GM08714 (cell line): Measurements from ENCODE around the gene DIP2A.

Experiments
- H3K4me3 ChIP-seq: fragments of 200-500 bp; sonication (Bioruptor generic); 2 replicates; pipeline ENCODE4 v1.5.1; 2014; ENCODE audit warnings: mild to moderate bottlenecking, low read length, inconsistent platforms
- ZNF274 ChIP-seq: IDR thresholded peaks from 2 replicates; pipeline ENCODE4 v1.6.1; 2012; ENCODE audit warnings: mild to moderate bottlenecking, low read depth, low read length

The DIP2A gene

DNA sequence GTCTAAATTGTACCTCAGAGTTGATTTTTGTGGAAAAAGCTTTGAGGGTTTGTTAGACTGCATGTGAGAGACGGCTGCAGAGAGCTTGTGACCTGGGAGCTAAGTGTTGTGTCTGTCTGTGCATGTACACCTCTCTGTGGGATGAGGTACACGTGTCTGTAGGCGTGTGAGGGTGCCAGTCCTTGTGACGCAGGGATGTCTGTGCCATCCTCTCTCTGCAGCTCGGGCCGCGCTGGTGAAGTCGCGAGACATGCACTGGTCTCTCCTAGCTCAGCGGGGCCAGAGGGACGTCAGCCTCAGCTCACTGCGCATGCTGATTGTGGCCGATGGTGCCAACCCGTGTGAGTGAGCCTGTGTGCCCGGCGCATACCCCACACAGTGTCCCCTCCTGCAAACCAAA, 79.6 kb downstream of the DIP2A start:
- TF ChIP-seq ZNF274: no peak
- H3K4me3 ChIP-seq: no peak overlapping the region

- H3K4me3 ChIP-seq: no peak overlapping the region
- no peak for TF ChIP-seq ZNF274
Observed at GRCh38 chr21:46538851-46539666, 80.4 kb downstream of the DIP2A start.

DNA sequence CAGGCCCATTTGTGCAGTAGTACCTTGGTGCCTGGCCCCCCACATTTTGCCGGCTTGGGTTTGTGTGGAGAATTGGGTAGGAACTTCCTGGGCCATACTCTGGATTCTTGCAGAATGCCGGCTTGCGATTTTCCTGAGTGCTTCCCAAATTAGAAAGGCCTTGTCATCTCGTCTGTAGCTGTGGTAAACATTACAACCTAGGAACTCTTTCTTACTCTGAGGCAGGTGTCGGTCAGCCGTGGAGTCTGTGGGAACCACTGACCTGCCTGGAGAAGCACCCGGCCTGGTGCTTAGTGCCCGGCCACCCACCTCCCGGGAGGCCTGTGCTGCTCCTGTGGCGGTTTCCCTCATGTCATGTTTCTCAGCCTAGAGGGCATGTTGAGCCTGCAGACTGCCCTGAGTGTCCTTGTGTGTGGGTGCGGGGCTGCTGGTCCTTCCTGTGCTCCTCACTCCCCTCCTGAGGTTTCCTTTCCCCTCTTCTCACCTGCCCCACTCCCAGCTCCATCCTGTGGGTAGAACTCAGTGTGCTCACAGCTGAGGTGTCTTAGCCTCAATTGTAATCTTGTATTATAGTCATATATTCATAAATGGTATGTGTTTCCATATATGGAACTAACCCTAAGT, 81.5 kb downstream of the DIP2A start:
- no peak for TF ChIP-seq ZNF274

DNA sequence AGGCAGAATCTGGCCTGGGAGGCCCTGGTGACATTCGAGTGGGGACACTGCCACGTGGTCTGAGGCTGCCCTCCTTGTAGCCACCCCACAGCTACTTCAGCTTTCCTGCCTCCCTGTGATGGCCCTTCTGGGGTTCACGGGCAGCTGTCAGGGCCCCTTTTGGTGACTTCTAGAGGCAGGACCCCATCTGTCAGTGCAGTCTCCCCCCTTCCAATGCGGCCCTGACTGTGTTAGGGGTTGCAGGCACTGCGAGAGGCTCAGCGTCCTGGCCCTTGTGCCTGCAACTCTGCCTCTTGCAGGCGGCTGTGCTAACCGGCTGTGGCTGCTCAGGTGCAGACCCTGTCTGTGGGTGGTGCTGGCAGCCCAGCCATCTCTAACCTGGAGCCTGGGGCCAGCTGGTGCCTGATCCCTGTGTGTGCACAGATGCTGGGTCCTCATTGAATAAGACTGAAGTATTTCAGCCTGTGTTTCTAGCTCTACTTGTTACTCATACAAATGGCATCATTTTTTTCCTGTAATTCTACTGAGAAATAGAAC, 84.0 kb downstream of the DIP2A start:
- TF ChIP-seq ZNF274: no peak

More for the DNA sequence above, 81.5 kb downstream of the DIP2A start:
- H3K4me3 ChIP-seq: no peak overlapping the region

GRCh38 chr21:46543306-46543705, 84.6 kb downstream of the DIP2A start:
- H3K4me3 ChIP-seq: no peak overlapping the region
- no peak for TF ChIP-seq ZNF274

More for the DNA sequence above, 84.0 kb downstream of the DIP2A start:
- H3K4me3 ChIP-seq: no peak overlapping the region

DNA sequence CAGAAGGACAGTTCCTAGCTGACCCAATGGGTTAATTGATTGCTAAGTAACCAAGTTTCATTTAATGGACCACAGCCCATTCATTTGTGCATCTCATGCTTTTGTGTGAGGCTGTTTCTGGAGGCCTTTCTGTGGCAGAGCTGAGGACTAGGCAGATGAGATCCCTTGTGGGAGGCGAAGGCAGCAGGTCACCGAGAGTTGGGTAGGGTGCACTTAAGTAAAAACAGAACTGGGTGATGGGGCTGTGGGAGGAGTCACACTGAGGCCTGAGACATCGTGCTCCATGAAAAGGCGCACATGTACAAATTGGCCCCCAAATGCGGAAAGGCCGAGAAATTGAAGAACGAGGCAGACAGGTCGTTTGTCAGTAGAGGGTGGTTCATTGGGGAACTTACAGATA, 85.3 kb downstream of the DIP2A start:
- TF ChIP-seq ZNF274: no peak
- no peak overlapping the region for H3K4me3 ChIP-seq

DNA sequence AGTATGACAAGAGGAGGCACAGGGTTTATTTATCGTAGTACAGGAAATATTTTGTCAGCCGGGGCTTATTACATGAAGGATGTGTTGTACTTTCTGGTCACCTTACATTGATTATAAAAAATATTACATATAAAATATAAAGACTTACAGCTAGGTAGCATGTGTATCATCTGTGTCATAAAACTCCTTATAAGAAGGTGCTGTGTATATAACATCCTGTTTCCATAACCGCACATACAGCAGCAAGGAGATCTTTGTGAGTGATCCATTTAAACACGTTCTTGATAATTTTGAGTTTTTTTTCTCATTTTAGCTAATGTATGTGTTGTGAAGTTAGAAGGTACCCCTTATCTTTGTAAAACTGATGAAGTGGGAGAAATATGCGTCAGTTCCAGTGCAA, 86.1 kb downstream of the DIP2A start:
- TF ChIP-seq ZNF274: no peak

GRCh38 chr21:46545363-46545762, 86.7 kb downstream of the DIP2A start:
- H3K4me3 ChIP-seq: no peak overlapping the region

More for the DNA sequence above, 86.1 kb downstream of the DIP2A start:
- no peak overlapping the region for H3K4me3 ChIP-seq

DNA sequence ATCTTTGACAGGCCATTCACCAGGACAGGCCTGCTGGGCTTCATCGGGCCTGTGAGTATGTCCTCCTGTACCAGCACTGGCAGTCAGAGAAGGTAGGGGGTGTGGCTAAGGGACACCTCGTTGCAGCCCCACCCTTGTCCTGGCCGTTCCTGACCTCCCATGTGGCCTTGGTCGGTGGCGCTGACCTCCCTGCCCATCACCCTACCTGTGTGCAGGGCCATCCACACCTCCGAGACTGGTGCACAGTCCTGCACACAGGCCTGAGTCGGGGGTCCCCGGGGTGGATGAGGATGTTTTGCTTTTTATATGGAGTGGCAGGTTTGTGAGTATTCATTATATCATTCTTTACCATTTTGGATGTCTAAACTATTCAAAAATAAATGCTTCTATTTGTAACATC, 87.2 kb downstream of the DIP2A start:
- no peak overlapping the region for H3K4me3 ChIP-seq
- no peak for TF ChIP-seq ZNF274

More at GRCh38 chr21:46545363-46545762, 86.7 kb downstream of the DIP2A start:
- no peak for TF ChIP-seq ZNF274

DNA sequence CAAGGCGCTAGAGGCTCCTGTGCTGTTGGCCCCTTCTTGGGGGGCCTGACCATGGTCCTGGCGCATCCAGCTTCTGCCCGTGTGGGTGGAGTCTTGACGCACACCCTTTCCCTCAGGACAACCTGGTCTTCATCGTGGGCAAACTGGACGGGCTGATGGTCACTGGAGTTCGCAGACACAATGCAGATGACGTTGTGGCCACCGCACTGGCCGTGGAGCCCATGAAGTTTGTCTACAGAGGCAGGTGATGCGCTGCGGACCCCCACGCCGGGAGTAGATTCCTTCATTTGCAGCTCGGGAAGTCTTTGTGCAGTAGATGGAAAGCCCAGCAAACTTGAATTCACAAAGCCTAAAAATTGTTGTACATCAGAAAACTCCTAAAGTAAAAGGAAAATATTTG, 88.1 kb downstream of the DIP2A start:
- H3K4me3 ChIP-seq: no peak overlapping the region
- TF ChIP-seq ZNF274: no peak

DNA sequence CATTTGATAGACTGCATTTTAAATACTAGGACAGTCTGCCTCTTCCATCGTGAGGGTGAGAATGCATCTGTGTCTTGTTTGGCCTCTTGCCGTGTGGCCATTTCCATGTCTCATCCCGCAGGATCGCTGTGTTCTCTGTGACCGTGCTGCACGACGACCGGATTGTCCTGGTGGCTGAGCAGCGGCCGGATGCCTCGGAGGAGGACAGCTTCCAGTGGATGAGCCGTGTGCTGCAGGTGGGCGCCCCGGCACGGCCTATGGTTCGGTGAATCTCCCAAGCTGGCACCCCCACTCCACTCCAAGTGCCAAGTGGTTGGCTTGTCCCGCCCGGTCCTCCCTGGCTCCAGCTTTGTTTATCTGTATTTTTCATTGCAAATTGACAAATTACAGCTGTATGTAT, 91.0 kb downstream of the DIP2A start:
- H3K4me3 ChIP-seq: no peak overlapping the region
- no peak for TF ChIP-seq ZNF274

- TF ChIP-seq ZNF274: no peak
- H3K4me3 ChIP-seq: no peak overlapping the region
Observed at GRCh38 chr21:46550116-46550941, 91.6 kb downstream of the DIP2A start.

DNA sequence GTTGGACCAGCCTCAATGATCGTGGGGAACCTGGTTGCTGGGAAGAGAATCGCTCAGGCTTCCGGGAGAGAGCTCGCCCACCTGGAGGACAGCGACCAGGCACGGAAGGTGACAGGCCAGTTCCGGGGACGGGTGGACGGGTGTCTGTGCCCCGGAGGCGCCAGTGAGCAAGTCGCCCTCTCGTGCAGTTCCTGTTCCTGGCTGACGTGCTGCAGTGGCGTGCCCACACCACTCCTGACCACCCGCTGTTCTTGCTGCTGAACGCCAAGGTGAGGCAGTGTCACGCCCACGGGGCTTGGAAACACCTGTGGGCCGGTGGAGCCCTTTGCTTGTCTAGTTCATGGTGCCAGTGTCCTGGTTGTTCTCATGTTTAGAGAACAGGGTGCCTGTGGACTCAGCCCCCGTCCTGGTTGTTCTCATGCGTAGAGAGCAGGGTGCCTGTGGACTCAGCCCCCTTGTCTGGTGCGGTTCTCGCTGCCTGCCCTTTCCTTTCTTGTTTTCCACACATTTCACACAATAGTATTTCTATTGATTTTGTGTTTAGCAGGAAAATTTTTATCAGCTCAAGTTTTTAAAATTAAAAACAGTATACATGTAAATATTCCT, 93.0 kb downstream of the DIP2A start:
- H3K4me3 ChIP-seq: no peak overlapping the region
- TF ChIP-seq ZNF274: no peak

DNA sequence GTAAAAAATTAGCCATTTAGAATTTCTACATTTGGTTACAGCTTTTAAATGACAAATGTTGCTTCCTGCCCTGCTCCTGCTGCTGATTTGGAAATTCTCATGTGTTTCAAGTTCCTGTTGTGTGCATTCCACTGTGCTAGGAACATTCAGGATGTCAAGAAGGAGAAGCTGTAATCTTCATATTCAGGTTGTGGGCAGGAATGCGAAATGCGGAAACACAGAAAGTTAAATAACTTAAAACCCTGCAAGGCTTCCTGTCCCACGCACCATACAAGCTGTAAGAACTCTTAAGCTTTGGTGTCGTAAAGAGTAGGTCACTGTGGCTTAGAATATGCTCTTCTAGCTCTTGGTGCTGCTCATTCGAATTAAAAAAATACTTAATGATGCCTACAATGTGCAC, 93.6 kb downstream of the DIP2A start:
- no peak overlapping the region for H3K4me3 ChIP-seq
- TF ChIP-seq ZNF274: no peak

- no peak for TF ChIP-seq ZNF274
- no peak overlapping the region for H3K4me3 ChIP-seq
Observed at GRCh38 chr21:46552865-46553379, 94.2 kb downstream of the DIP2A start.
